Endothelial cell of umbilical vein (primary cell): ENCODE measurements around the gene BDH1. TPM values are rescaled to one million over a fixed set of nuclear protein-coding genes. Genes with fewer than 3 reads are reported as not detected.

ENCODE experiments used
- BruUV-seq: library from RNA; stranded (reverse); fragments of 400-500 nt; replicated peaks from 2 replicates; lab custom pipeline; 2021; lab: Mats Ljungman, UMichigan
- CTCF ChIA-PET: fragments of 300-600, 350-600 bp; sonication (Branson Sonifier 250); formaldehyde crosslinking; loops from one replicate; lab custom pipeline; 2021; ENCODE audit warnings: antibody characterized with exemption, inconsistent platforms; lab: Charles Lee
- POLR2A ChIA-PET: fragments of 300-600, 350-600 bp; sonication (Branson Sonifier 250); formaldehyde crosslinking; loops from one replicate; lab custom pipeline; 2021; ENCODE audit warnings: antibody characterized with exemption, inconsistent platforms; lab: Charles Lee
- DNase-seq: peaks from one replicate; pipeline ENCODE4 v3.0.0-alpha.2; 2011; ENCODE audit warnings: low read depth, low spot score
- FAIRE-seq: peaks from 2 replicates; lab custom pipeline; 2011; peaks lifted over from hg19 to GRCh38; lab: Jason Lieb, UNC
- H2AFZ ChIP-seq: 2 replicates; pipeline ENCODE4 v1.6.0; 2012; ENCODE audit warnings: low read depth, low read length, control low read depth, inconsistent platforms
- H3K27ac ChIP-seq: 2 replicates; pipeline ENCODE4 v1.5.1; 2011; ENCODE audit warnings: low read depth, mild to moderate bottlenecking, control low read depth, low read length, moderate library complexity; ENCODE audit not compliant: insufficient read depth
- H3K27me3 ChIP-seq, 2 experiments: 2 replicates each; pipeline versions ENCODE4 v1.6.0 to v1.6.1; 2011; ENCODE audit warnings: low read length in 2 of 2, mixed read lengths in 1 of 2; ENCODE audit not compliant: control insufficient read depth in 2 of 2, insufficient read depth in 2 of 2
- H3K36me3 ChIP-seq, 2 experiments: 2 replicates in 1 of 2; 3 replicates in 1 of 2; pipeline ENCODE4 v1.5.1; 2011; ENCODE audit warnings: low read length in 2 of 2, mild to moderate bottlenecking in 1 of 2, moderate library complexity in 1 of 2; ENCODE audit not compliant: control insufficient read depth in 2 of 2, insufficient read depth in 2 of 2; ENCODE audit errors: extremely low read depth in 1 of 2
- H3K4me1 ChIP-seq: 3 replicates; pipeline ENCODE4 v1.5.1; 2011; ENCODE audit warnings: mild to moderate bottlenecking, low read length; ENCODE audit not compliant: control insufficient read depth, insufficient read depth; ENCODE audit errors: extremely low read depth
- H3K4me2 ChIP-seq: 2 replicates; pipeline ENCODE4 v1.6.1; 2011; ENCODE audit warnings: low read length, control low read depth, mixed read lengths; ENCODE audit not compliant: insufficient read depth
- H3K4me3 ChIP-seq, 3 experiments: fragments of 200-600 bp in 1 of 3; sonication (generic), shearing (Covaris generic) in 1 of 3; replicated peaks in 1 of 3; 2 replicates each; pipeline ENCODE4 v1.5.1; 2011 to 2016; ENCODE audit warnings: control low read depth in 3 of 3, low read length in 3 of 3, mild to moderate bottlenecking in 2 of 3, inconsistent platforms in 1 of 3, low read depth in 1 of 3, moderate library complexity in 1 of 3; ENCODE audit not compliant: insufficient read depth in 1 of 3
- H3K79me2 ChIP-seq: 2 replicates; pipeline ENCODE4 v1.6.0; 2012; ENCODE audit warnings: low read length, inconsistent platforms; ENCODE audit not compliant: control insufficient read depth, insufficient read depth
- H3K9ac ChIP-seq: replicated peaks from 2 replicates; pipeline ENCODE3; 2011; ENCODE audit warnings: low read length, control low read depth; ENCODE audit not compliant: insufficient read depth; ENCODE audit errors: extremely low read depth
- H3K9me1 ChIP-seq: replicated peaks from 3 replicates; pipeline ENCODE4 v1.6.0; 2011; ENCODE audit warnings: mild to moderate bottlenecking, low read length; ENCODE audit not compliant: control insufficient read depth, insufficient read depth; ENCODE audit errors: extremely low read depth
- H3K9me3 ChIP-seq: replicated peaks from 2 replicates; pipeline ENCODE4 v1.5.1; 2012; ENCODE audit warnings: low read length, inconsistent platforms; ENCODE audit not compliant: control insufficient read depth, insufficient read depth
- H4K20me1 ChIP-seq: replicated peaks from 2 replicates; pipeline ENCODE3; 2011; ENCODE audit warnings: mild to moderate bottlenecking, low read length; ENCODE audit not compliant: control insufficient read depth, insufficient read depth; ENCODE audit errors: extremely low read depth
- CTCF ChIP-seq, 2 donors: IDR thresholded peaks; 1 replicate in 1 of 2; 2 replicates in 1 of 2; pipeline ENCODE4 v1.5.1; 2011; ENCODE audit warnings: low read length in 2 of 2, mild to moderate bottlenecking in 2 of 2, moderate library complexity in 2 of 2, control low read depth in 1 of 2, inconsistent platforms in 1 of 2, low read depth in 1 of 2; ENCODE audit not compliant: insufficient read depth in 1 of 2; ENCODE audit errors: extremely low read depth in 1 of 2
- EZH2 ChIP-seq: IDR thresholded peaks from 2 replicates; pipeline ENCODE4 v1.6.1; 2012; ENCODE audit warnings: borderline replicate concordance, low read depth, mild to moderate bottlenecking, moderate library complexity, low read length, inconsistent platforms; ENCODE audit not compliant: severe bottlenecking
- FOS ChIP-seq: IDR thresholded peaks from 2 replicates; pipeline ENCODE4 v1.6.1; 2011; ENCODE audit warnings: mild to moderate bottlenecking, low read length, moderate library complexity, borderline replicate concordance; ENCODE audit not compliant: insufficient read depth
- GATA2 ChIP-seq: IDR thresholded peaks from 2 replicates; pipeline ENCODE4 v1.7.0; 2011; ENCODE audit warnings: low read depth, mild to moderate bottlenecking, moderate library complexity, mixed read lengths, low read length; ENCODE audit not compliant: insufficient read length, insufficient read depth
- JUN ChIP-seq: IDR thresholded peaks from 2 replicates; pipeline ENCODE4 v1.6.1; 2011; ENCODE audit warnings: borderline replicate concordance, low read depth; ENCODE audit not compliant: insufficient read length, insufficient read depth
- MAX ChIP-seq: IDR thresholded peaks from 2 replicates; pipeline ENCODE4 v1.6.1; 2011; ENCODE audit not compliant: insufficient read depth, insufficient read length
- MYC ChIP-seq: IDR thresholded peaks from one replicate; pipeline ENCODE4 v1.6.1; 2011; ENCODE audit warnings: mild to moderate bottlenecking, low read depth, low read length
- POLR2A ChIP-seq: IDR thresholded peaks from 2 replicates; pipeline ENCODE4 v1.6.1; 2012; ENCODE audit warnings: low read depth, mild to moderate bottlenecking, control low read depth, low read length
- POLR2AphosphoS5 ChIP-seq: IDR thresholded peaks from 2 replicates; pipeline ENCODE4 v1.6.1; 2012; ENCODE audit warnings: low read depth, mild to moderate bottlenecking, control low read depth, low read length, moderate library complexity; ENCODE audit not compliant: insufficient read depth
- dilution Hi-C: fragments of 300-500 bp; cut with MboI; formaldehyde crosslinking; loops from one replicate; pipeline ENCODE4 v1.15.0; 2019; ENCODE audit warnings: low sequenced_read_pairs; ENCODE audit not compliant: extremely low pct_ligation_motif_present
- intact Hi-C: fragments of 100-400 bp; cut with micrococcal nuclease; formaldehyde crosslinking; loops from one replicate; pipeline ENCODE4 v1.10.0; 2022
- polyA plus RNA-seq, 4 experiments: library from polyadenylated mRNA; depleted of rRNA in 3 of 4; stranded (reverse) in 3 of 4; unstranded in 1 of 4; fragments of >200 nt; gene quantifications; 2 replicates each; pipeline versions ENCODE4 v1.2.1 to v1.2.3, GENCODE V29; 2011 to 2012; ENCODE audit warnings: missing spikeins in 1 of 4
- total RNA-seq: library from RNA; stranded (reverse); gene quantifications from 2 replicates; pipeline ENCODE4 v1.2.3, GENCODE V29; 2021

The BDH1 gene
- total and polyA plus RNA-seq, 2 donors (not counting 3 experiments of a cell fraction or from before 2014, with no cell fraction given): 6.9 to 12.2 TPM

- intact Hi-C loops (no loop called here), dilution Hi-C loops (no loop called here)
- Histone ChIP-seq H3K36me3 (no peaks in the 10 kb centered on the region), H3K27me3 (no peaks in the 10 kb centered on the region), H3K9me3 (no peaks in the 10 kb centered on the region), H3K27ac (no peak overlapping the region), H3K4me2 (no peak overlapping the region), H3K9ac (no peak overlapping the region), H3K9me1 (no peaks in the 10 kb centered on the region), H2AFZ (no peak overlapping the region), H3K79me2 (no peaks in the 10 kb centered on the region), H3K4me3 (no peak overlapping the region), H3K4me1 (peaks cover 5% of the 10 kb centered on the region), H4K20me1 (no peaks in the 10 kb centered on the region)
- FAIRE-seq (no peak), DNase-seq (no peak)
- ChIA-PET POLR2A (no interaction called here), CTCF (no interaction called here)
- no TSS peak for BruUV-seq
- no peak for TF ChIP-seq MAX
- TF ChIP-seq MYC: no peak
- TF ChIP-seq JUN: no peak
- no peak for TF ChIP-seq POLR2AphosphoS5
- TF ChIP-seq FOS: no peak
- no peak for TF ChIP-seq GATA2
- TF ChIP-seq POLR2A: no peak
- TF ChIP-seq EZH2: no peak
- no peak for TF ChIP-seq CTCF (IDR thresholded peaks at IDR 0.05; ENCODE audit: extremely low read depth in 1 of 2, insufficient read depth in 1 of 2, low read depth in 1 of 2, low read length in 2 of 2)
Measured at GRCh38 chr3:197495499-197495898, 60.3 kb downstream of the BDH1 start.
